ENCODE measurements around the gene PLCH2. TPM values are rescaled to one million over a fixed set of nuclear protein-coding genes. Genes with fewer than 3 reads are reported as not detected.

PLCH2 gene
- total RNA-seq, 2 donors from 2014 or later = 2.0 to 3.8 TPM

- H3K36me3 ChIP-seq = no peaks in the 10 kb centered on the region
- TF ChIP-seq, protein P1, sequence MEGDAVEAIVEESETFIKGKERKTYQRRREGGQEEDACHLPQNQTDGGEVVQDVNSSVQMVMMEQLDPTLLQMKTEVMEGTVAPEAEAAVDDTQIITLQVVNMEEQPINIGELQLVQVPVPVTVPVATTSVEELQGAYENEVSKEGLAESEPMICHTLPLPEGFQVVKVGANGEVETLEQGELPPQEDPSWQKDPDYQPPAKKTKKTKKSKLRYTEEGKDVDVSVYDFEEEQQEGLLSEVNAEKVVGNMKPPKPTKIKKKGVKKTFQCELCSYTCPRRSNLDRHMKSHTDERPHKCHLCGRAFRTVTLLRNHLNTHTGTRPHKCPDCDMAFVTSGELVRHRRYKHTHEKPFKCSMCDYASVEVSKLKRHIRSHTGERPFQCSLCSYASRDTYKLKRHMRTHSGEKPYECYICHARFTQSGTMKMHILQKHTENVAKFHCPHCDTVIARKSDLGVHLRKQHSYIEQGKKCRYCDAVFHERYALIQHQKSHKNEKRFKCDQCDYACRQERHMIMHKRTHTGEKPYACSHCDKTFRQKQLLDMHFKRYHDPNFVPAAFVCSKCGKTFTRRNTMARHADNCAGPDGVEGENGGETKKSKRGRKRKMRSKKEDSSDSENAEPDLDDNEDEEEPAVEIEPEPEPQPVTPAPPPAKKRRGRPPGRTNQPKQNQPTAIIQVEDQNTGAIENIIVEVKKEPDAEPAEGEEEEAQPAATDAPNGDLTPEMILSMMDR (IDR thresholded peaks at IDR 0.05) = no peak
- H3K27me3 ChIP-seq = peaks cover 19% of the 10 kb centered on the region
- intact Hi-C loops (cut with DNase I) = no loop called here
- H3K9me3 ChIP-seq = no peaks in the 10 kb centered on the region
- no peak for DNase-seq
- H3K27ac ChIP-seq = no peak overlapping the region
- no peak overlapping the region for H3K4me3 ChIP-seq
- no peak overlapping the region for H3K9ac ChIP-seq (ENCODE audit: low read depth in 2 of 2, low read length in 2 of 2)
- no peaks in the 10 kb centered on the region for H3K4me1 ChIP-seq
Observed at GRCh38 chr1:2442661-2443060, 33.4 kb upstream of the PLCH2 start.

- H3K4me3 ChIP-seq = no peak overlapping the region
- no peak overlapping the region for H3K27ac ChIP-seq
- no peaks in the 10 kb centered on the region for H3K4me1 ChIP-seq
- no peaks in the 10 kb centered on the region for H3K9me3 ChIP-seq
- intact Hi-C loops (cut with DNase I) = no loop called here
- TF ChIP-seq, protein P1 (IDR thresholded peaks at IDR 0.05) = no peak
- peaks cover 19% of the 10 kb centered on the region for H3K27me3 ChIP-seq
- no peak overlapping the region for H3K9ac ChIP-seq (ENCODE audit: low read depth in 2 of 2, low read length in 2 of 2)
- H3K36me3 ChIP-seq = no peaks in the 10 kb centered on the region
- no peak for DNase-seq
Observed at GRCh38 chr1:2443277-2444137, 32.6 kb upstream of the PLCH2 start.

DNA sequence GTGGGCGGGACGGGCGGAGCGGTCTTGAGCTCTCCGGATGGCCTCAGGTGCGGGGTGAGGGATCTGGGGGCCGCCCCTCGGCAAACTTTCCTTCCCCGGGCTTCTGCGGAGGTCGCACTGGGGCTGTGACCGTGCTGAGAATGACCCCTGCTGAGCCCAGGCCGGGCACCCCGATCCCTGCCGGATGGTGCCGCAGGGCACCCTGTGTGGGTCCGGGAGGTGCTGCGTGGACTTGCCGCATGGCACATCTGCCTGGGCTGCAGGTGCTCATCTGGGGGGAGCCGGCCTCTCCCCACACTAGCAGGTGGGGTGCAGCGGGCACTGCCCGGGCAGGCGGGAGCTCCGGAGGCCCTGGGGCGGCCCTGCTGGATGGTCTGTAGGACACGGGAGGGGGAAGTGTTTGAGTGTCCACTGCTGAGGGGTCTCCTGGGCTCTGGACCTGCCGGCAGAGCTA lies 31.9 kb upstream of the PLCH2 start:
- intact Hi-C loops (cut with DNase I) = no loop called here
- Histone ChIP-seq H3K4me1 (no peaks in the 10 kb centered on the region), H3K36me3 (no peaks in the 10 kb centered on the region), H3K9ac (ENCODE audit: low read depth in 2 of 2, low read length in 2 of 2) (no peak overlapping the region), H3K4me3 (no peak overlapping the region), H3K27ac (no peak overlapping the region), H3K27me3 (peaks cover 19% of the 10 kb centered on the region), H3K9me3 (no peaks in the 10 kb centered on the region)
- TF ChIP-seq, protein P1 (IDR thresholded peaks at IDR 0.05) = no peak
- DNase-seq = no peak

GRCh38 chr1:2445162-2445822 lies 30.8 kb upstream of the PLCH2 start:
- TF ChIP-seq, protein P1 (IDR thresholded peaks at IDR 0.05) = no peak
- no peaks in the 10 kb centered on the region for H3K36me3 ChIP-seq
- no peak overlapping the region for H3K27ac ChIP-seq
- H3K4me1 ChIP-seq = no peaks in the 10 kb centered on the region
- DNase-seq = no peak
- no peak overlapping the region for H3K4me3 ChIP-seq
- peaks cover 19% of the 10 kb centered on the region for H3K27me3 ChIP-seq
- no peak overlapping the region for H3K9ac ChIP-seq (ENCODE audit: low read depth in 2 of 2, low read length in 2 of 2)
- no peaks in the 10 kb centered on the region for H3K9me3 ChIP-seq
- intact Hi-C loops (cut with DNase I) = no loop called here

DNA sequence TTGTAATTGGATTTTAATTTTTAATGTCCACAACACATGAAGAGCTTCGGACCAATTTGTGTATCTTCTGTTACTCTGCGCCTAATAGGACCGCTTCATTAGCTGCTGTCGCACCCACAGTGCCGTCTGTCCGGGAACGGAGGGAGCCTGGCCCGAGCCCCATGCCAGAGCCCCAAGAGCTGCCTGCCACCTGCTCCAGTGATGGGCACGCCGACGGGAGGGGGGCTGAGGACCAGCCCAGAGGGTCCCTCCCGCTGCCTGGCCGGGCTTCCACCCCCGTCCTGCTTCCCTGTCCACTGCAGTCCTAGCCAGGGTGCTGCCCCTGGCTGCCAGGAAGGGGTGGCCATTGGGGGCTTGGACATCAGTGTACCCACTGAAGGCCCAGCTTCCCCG lies 30.3 kb upstream of the PLCH2 start:
- no peak overlapping the region for H3K4me3 ChIP-seq
- intact Hi-C loops (cut with DNase I) = no loop called here
- no peak overlapping the region for H3K9ac ChIP-seq (ENCODE audit: low read depth in 2 of 2, low read length in 2 of 2)
- DNase-seq = no peak
- TF ChIP-seq, protein P1 (IDR thresholded peaks at IDR 0.05) = no peak
- no peaks in the 10 kb centered on the region for H3K36me3 ChIP-seq
- H3K27ac ChIP-seq = no peak overlapping the region
- no peaks in the 10 kb centered on the region for H3K9me3 ChIP-seq
- peaks cover 19% of the 10 kb centered on the region for H3K27me3 ChIP-seq
- H3K4me1 ChIP-seq = no peaks in the 10 kb centered on the region
